NCI-H345 treated with DMSO at 0.1 percent for 48 hours (cell line): ENCODE data around the gene KCNIP4.

Source experiments
- DNase-seq: peaks from one replicate; lab custom pipeline; 2025; ENCODE audit not compliant: unreplicated experiment; lab: John Stamatoyannopoulos, UW

The KCNIP4 gene

GRCh38 chr4:20995610-20996009 is 953.0 kb downstream of the KCNIP4 start:
- DNase-seq: no peak

GRCh38 chr4:20995015-20995414 is 953.6 kb downstream of the KCNIP4 start:
- no peak for DNase-seq

- no peak for DNase-seq
Measured at GRCh38 chr4:20992002-20992401, 956.6 kb downstream of the KCNIP4 start.

GRCh38 chr4:20987191-20987590 is 961.4 kb downstream of the KCNIP4 start:
- no peak for DNase-seq

GRCh38 chr4:20984576-20984836 is 964.1 kb downstream of the KCNIP4 start:
- DNase-seq: no peak

GRCh38 chr4:20983763-20984575 is 964.6 kb downstream of the KCNIP4 start:
- DNase-seq: no peak

- DNase-seq: no peak
Measured at GRCh38 chr4:20982544-20982943, 966.0 kb downstream of the KCNIP4 start.

GRCh38 chr4:20960291-20960690 is 988.3 kb downstream of the KCNIP4 start:
- no peak for DNase-seq

GRCh38 chr4:20954541-20954940 is 994.0 kb downstream of the KCNIP4 start:
- DNase-seq: no peak

GRCh38 chr4:20944961-20945360 is 1003.6 kb downstream of the KCNIP4 start:
- no peak for DNase-seq

- peak; percentile 30 for DNase-seq
Measured at GRCh38 chr4:20944451-20944850, 1004.1 kb downstream of the KCNIP4 start.

- DNase-seq: no peak
Measured at GRCh38 chr4:20938204-20938603, 1010.4 kb downstream of the KCNIP4 start.

- DNase-seq: no peak
Measured at GRCh38 chr4:20926529-20926928, 1022.0 kb downstream of the KCNIP4 start.

GRCh38 chr4:20925176-20925575 is 1023.4 kb downstream of the KCNIP4 start:
- DNase-seq: no peak

GRCh38 chr4:20922962-20923361 is 1025.6 kb downstream of the KCNIP4 start:
- no peak for DNase-seq

- no peak for DNase-seq
Measured at GRCh38 chr4:20916106-20916505, 1032.5 kb downstream of the KCNIP4 start.

- DNase-seq: no peak
Measured at GRCh38 chr4:20904966-20905365, 1043.6 kb downstream of the KCNIP4 start.

- no peak for DNase-seq
Measured at GRCh38 chr4:20901851-20902250, 1046.7 kb downstream of the KCNIP4 start.

- DNase-seq: no peak
Measured at GRCh38 chr4:20899591-20899990, 1049.0 kb downstream of the KCNIP4 start.

GRCh38 chr4:20895988-20896387 is 1052.6 kb downstream of the KCNIP4 start:
- no peak for DNase-seq

GRCh38 chr4:20895208-20895607 is 1053.4 kb downstream of the KCNIP4 start:
- no peak for DNase-seq

- DNase-seq: no peak
Measured at GRCh38 chr4:20890761-20891160, 1057.8 kb downstream of the KCNIP4 start.

GRCh38 chr4:20889901-20890300 is 1058.7 kb downstream of the KCNIP4 start:
- no peak for DNase-seq
